Measurements from ENCODE around the gene ASCC1.

- TF ChIP-seq CTCF (IDR thresholded peaks at IDR 0.05; ENCODE audit: poor library complexity): no peak
- TF ChIP-seq EZH2phosphoT487 (IDR thresholded peaks at IDR 0.05; ENCODE audit: low read depth, severe bottlenecking, unreplicated experiment): no peak
Measured at GRCh38 chr10:72126872-72127232, 89.2 kb downstream of the ASCC1 start.
